GM21717 (cell line): Measurements from ENCODE around the gene NKD1.

Source experiments
- ATAC-seq: cut with Tn5 transposase; IDR thresholded peaks from one replicate; pipeline ENCODE4 v1.9.1; 2021; ENCODE audit warnings: mild to moderate bottlenecking, moderate library complexity; ENCODE audit not compliant: unreplicated experiment

The NKD1 gene

GRCh38 chr16:50598256-50598894 lies 50.2 kb downstream of the NKD1 start:
- ATAC-seq: no peak

- ATAC-seq: no peak
These were observed 50.8 kb downstream of the NKD1 start for GRCh38 chr16:50598936-50599361.

- ATAC-seq: no peak
These were observed 51.3 kb downstream of the NKD1 start for GRCh38 chr16:50599494-50599893.

DNA sequence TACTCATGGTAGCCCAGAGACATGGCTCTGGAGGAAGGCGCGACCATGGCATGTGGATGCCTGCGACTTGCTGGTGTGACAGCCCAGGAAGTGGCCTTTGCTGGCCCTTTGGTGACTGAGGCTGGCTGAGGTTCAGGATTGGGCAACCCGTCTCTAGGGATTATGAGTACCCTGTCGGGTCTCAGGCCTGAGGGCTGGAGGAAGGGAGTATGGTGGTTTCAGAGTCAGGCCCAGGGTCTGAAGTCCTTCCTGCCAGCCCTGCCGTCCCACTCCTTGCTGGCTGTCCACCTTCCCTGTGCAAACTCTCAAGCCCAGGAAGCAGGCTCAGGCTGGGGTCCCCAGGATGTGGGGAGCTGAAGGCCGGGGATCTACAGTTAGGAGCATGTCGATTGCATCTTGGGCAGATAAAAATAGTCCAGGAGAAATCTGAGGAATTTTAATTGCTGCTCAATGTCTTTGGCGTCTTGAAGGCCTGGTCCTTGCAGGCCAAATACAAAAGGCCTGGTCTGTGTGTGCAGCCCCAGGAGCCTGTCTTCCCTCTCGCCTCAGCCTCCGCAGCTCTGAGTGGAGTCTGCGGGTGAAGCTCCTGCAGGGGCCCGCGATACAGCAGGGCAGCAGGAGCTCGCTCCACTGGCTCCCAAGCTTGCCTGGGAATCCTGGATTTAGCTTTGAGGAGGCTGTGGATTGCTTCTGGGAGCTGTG lies 52.5 kb downstream of the NKD1 start:
- ATAC-seq: no peak

DNA sequence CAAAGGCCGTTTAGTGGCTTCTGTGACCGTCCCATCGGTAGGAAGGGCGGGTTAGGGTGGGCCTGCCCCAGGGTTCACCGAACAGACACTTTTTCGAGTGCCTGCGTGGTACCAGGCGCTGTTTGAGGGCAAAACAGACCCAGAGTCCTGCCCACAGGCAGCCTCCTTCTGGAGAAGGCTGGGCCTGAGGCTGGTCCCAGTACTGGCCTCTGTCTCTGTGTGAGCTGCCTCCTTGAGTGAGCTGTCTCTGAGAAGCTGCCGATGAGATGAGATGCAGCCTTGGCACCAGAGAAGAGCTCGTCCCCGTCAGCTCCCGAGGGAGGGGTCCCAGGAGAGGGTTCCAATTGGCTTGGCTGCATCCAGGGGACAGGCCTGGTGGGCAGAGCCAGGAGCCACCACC lies 53.1 kb downstream of the NKD1 start:
- no peak for ATAC-seq

DNA sequence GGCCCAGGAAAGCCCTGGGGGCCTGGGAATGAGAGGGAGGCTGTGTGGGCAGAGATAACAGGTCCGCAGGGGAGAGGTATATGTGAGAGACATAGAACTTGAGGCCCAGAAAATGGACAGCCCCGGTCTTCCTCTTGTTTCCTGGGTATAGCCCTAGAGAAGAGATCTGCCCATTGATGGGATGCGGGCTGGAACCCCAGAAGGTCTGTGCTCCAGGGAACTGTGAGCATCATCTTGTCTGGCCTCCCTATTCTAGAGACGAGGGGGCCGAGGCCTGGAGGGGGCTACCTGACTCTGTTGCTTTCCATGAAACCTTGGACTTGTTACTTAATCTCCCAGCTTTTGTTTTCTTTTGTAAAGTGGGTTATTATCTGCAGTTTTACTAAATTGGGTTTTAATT lies 53.9 kb downstream of the NKD1 start:
- ATAC-seq: no peak

- no peak for ATAC-seq
These were observed 54.5 kb downstream of the NKD1 start for GRCh38 chr16:50602531-50603205.

GRCh38 chr16:50603206-50604064 lies 55.2 kb downstream of the NKD1 start:
- no peak for ATAC-seq

GRCh38 chr16:50604065-50604418 lies 55.8 kb downstream of the NKD1 start:
- ATAC-seq: no peak

- ATAC-seq: no peak
These were observed 56.4 kb downstream of the NKD1 start for GRCh38 chr16:50604610-50605009.

- no peak for ATAC-seq
These were observed 57.7 kb downstream of the NKD1 start for GRCh38 chr16:50605733-50606430.

DNA sequence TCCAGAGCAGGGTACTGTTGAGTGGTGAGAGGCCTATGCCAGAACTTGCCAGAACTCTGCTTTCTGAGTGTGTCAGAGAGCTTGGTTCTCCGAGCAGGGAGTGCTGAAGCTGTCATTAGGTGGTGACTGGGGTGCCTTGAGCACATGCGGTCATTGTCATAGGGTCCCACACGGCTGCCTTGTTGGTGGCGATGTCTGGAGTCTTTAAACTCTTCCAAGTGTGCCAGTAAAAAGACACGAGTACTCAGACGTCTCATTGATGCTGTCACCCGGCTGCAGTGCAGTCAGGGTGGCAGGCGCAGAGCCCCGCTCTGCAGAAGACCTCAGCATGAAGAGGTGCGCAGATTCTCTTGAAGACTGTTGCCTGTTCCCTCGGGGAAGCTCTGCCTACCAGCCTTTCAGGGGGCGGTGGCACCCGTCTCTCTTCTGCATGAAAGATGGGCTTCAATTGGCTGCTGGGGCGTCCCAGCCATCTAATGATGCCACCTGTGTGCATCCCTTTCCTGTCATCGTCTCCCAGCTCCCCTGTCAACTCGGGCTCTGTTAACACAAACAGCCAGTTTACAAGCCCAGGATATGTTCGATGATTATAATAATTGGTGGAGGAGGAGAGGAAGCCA lies 58.3 kb downstream of the NKD1 start:
- ATAC-seq: no peak

GRCh38 chr16:50607051-50607431 lies 58.8 kb downstream of the NKD1 start:
- ATAC-seq: no peak

DNA sequence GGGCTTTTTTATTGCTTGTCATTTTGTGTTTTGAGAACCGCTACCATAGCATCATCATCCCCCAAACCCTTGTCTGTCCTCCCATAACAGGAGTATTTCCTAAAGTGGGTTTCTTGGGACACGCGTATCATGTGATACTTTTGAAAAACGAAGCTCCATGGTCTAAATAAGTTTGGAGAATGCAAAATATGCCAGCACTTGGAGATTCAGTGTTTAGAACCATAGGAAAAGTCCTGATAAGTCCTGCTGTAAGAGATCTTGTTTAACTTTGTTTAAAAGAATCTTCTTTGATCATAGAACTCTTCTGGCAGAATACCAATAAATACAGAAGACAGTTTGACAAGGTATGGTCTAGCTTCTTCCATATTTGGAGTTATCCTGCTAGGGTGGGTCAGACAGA lies 59.3 kb downstream of the NKD1 start:
- ATAC-seq: no peak

- ATAC-seq: no peak
These were observed 59.9 kb downstream of the NKD1 start for GRCh38 chr16:50607970-50608557.

- ATAC-seq: no peak
These were observed 60.9 kb downstream of the NKD1 start for GRCh38 chr16:50609049-50609448.

- no peak for ATAC-seq
These were observed 61.3 kb downstream of the NKD1 start for GRCh38 chr16:50609471-50609870.

- ATAC-seq: no peak
These were observed 62.4 kb downstream of the NKD1 start for GRCh38 chr16:50610331-50611262.
